A549 (cell line): ENCODE data around the gene TOGARAM1.

ENCODE experiments used
- CEBPB ChIP-seq, 2 experiments: fragments of >200 bp in 1 of 2; sonication (Bioruptor Twin) in 1 of 2; formaldehyde crosslinking in 1 of 2; IDR thresholded peaks; 2 replicates each; pipeline ENCODE4 v1.6.1; 2012 to 2016
- CTCF ChIP-seq: fragments of >200 bp; sonication (Bioruptor Twin); formaldehyde crosslinking; IDR thresholded peaks from 3 replicates; pipeline ENCODE4 v1.5.1; 2016
- EP300 ChIP-seq, 2 experiments: fragments of >200 bp; sonication (Bioruptor Twin); formaldehyde crosslinking; IDR thresholded peaks; 2 replicates in 1 of 2; 3 replicates in 1 of 2; pipeline ENCODE4 v1.6.1; 2016 to 2017
- HMGXB4 ChIP-seq: fragments of 250-450 bp; sonication (Bioruptor Pico); IDR thresholded peaks from 2 replicates; pipeline ENCODE4 v1.5.0; 2021; ENCODE audit warnings: mild to moderate bottlenecking, moderate library complexity, borderline replicate concordance
- MAX ChIP-seq: IDR thresholded peaks from 2 replicates; pipeline ENCODE4 v1.6.1; 2012
- PHF8 ChIP-seq: fragments of 200-600 bp; sonication (generic); IDR thresholded peaks from 2 replicates; pipeline ENCODE4 v1.6.1; 2016; ENCODE audit warnings: low read depth, mild to moderate bottlenecking, antibody characterized with exemption, moderate library complexity, borderline replicate concordance
- POLR2A ChIP-seq: IDR thresholded peaks from 2 replicates; pipeline ENCODE4 v1.6.1; 2012; ENCODE audit warnings: mild to moderate bottlenecking, low read length
- POLR2AphosphoS2 ChIP-seq: conservative IDR thresholded peaks from 2 replicates; pipeline ENCODE4 v1.6.1; 2012; ENCODE audit warnings: low read length, improper control_type of control experiment, inconsistent platforms
- REST ChIP-seq: fragments of 200-600 bp; sonication (generic); IDR thresholded peaks from 2 replicates; pipeline ENCODE4 v1.6.1; 2016; ENCODE audit warnings: antibody characterized with exemption, mild to moderate bottlenecking, moderate library complexity
- TP53 ChIP-seq: fragments of 250-450 bp; sonication (Bioruptor Pico); IDR thresholded peaks from 2 replicates; pipeline ENCODE4 v1.5.0; 2021; ENCODE audit warnings: mild to moderate bottlenecking, moderate library complexity

- TF ChIP-seq MAX (no peak), EP300 (IDR thresholded peaks at IDR 0.05) (no peak), PHF8 (no peak), CTCF (no peak), TP53 (CRISPR knock-in tag) (no peak), CEBPB (IDR thresholded peaks at IDR 0.05) (no peak), REST (no peak), HMGXB4 (CRISPR knock-in tag) (no peak), POLR2A (no peak), POLR2AphosphoS2 (no peak)
Observed at GRCh38 chr14:44914849-44915248, 47.1 kb upstream of the TOGARAM1 start.
